CD4-positive, alpha-beta memory T cell (primary cell): ENCODE data around the gene CDK6. TPM values are rescaled to one million over a fixed set of nuclear protein-coding genes. Genes with fewer than 3 reads are reported as not detected.

Experiments used
- CTCF ChIA-PET: fragments of 350-600 bp; sonication (Branson Sonifier 250); formaldehyde crosslinking; loops from one replicate; lab custom pipeline; 2021; ENCODE audit warnings: inconsistent platforms; ENCODE audit not compliant: partially characterized antibody; lab: Charles Lee
- POLR2A ChIA-PET: fragments of 350-600 bp; sonication (Branson Sonifier 250); formaldehyde crosslinking; loops from one replicate; lab custom pipeline; 2021; ENCODE audit not compliant: partially characterized antibody; lab: Charles Lee
- DNase-seq, 5 donors: peaks; one replicate each; pipeline versions ENCODE4 v3.0.0 to v3.0.0-alpha.2; 2020 to 2022; ENCODE audit warnings: mixed read lengths in 1 of 5
- H3K27ac ChIP-seq: one replicate; pipeline ENCODE4 v1.7.0; 2013; ENCODE audit warnings: low read depth, low read length
- H3K27me3 ChIP-seq: 2 replicates; pipeline ENCODE4 v1.7.0; 2013; ENCODE audit warnings: mild to moderate bottlenecking, low read length, moderate library complexity; ENCODE audit not compliant: insufficient read depth
- H3K36me3 ChIP-seq: 2 replicates; pipeline ENCODE4 v1.7.0; 2013; ENCODE audit warnings: mild to moderate bottlenecking, low read length, moderate library complexity; ENCODE audit not compliant: insufficient read depth
- H3K4me1 ChIP-seq: 2 replicates; pipeline ENCODE4 v1.7.0; 2013; ENCODE audit warnings: mild to moderate bottlenecking, low read length, moderate library complexity; ENCODE audit not compliant: insufficient read depth
- H3K4me3 ChIP-seq, 2 donors: one replicate each; pipeline ENCODE4 v1.7.0; 2013; ENCODE audit warnings: low read length in 2 of 2, mild to moderate bottlenecking in 1 of 2
- H3K9me3 ChIP-seq, 2 donors: one replicate each; pipeline ENCODE4 v1.7.0; 2013; ENCODE audit warnings: low read length in 2 of 2, control low read depth in 1 of 2; ENCODE audit not compliant: control insufficient read depth in 1 of 2
- H3K27ac Mint-ChIP-seq, 7 donors: one replicate each; pipeline ENCODE4 v1.8.0; 2020 to 2021; ENCODE audit warnings: mixed read lengths in 7 of 7, mild to moderate bottlenecking in 6 of 7, inconsistent platforms in 3 of 7, moderate library complexity in 3 of 7
- H3K27me3 Mint-ChIP-seq, 2 donors: one replicate each; pipeline ENCODE4 v1.8.0; 2020 to 2021; ENCODE audit warnings: mixed read lengths in 2 of 2
- H3K36me3 Mint-ChIP-seq, 2 donors: one replicate each; pipeline ENCODE4 v1.8.0; 2020 to 2021; ENCODE audit warnings: mixed read lengths in 2 of 2, inconsistent platforms in 1 of 2, mild to moderate bottlenecking in 1 of 2
- H3K4me1 Mint-ChIP-seq, 4 donors: one replicate each; pipeline ENCODE4 v1.8.0; 2020 to 2021; ENCODE audit warnings: mixed read lengths in 4 of 4, mild to moderate bottlenecking in 1 of 4
- H3K4me3 Mint-ChIP-seq, 8 donors: one replicate each; pipeline ENCODE4 v1.8.0; 2020 to 2021; ENCODE audit warnings: mixed read lengths in 8 of 8, mild to moderate bottlenecking in 7 of 8, moderate library complexity in 6 of 8, inconsistent platforms in 3 of 8
- H3K9me3 Mint-ChIP-seq, 8 donors: one replicate each; pipeline ENCODE4 v1.8.0; 2020 to 2021; ENCODE audit warnings: mixed read lengths in 8 of 8, mild to moderate bottlenecking in 5 of 8, inconsistent platforms in 3 of 8, moderate library complexity in 1 of 8
- intact Hi-C: fragments of 100-400 bp; cut with micrococcal nuclease; formaldehyde crosslinking; loops from one replicate; pipeline ENCODE4 v1.15.1; 2023
- polyA plus RNA-seq, 2 donors: library from polyadenylated mRNA; unstranded; fragments of 300-500 nt; fragmentation: Illumina TruSeq; gene quantifications; one replicate each; pipeline ENCODE4 v1.2.3, GENCODE V29; 2021
- total RNA-seq, 2 experiments: library from RNA; stranded (reverse); gene quantifications; one replicate each; pipeline ENCODE4 v1.2.3, GENCODE V29; 2021

The CDK6 gene
- total and polyA plus RNA-seq, 4 experiments from 2014 or later: 18.4 to 23.6 (median 21.1) TPM

- Histone ChIP-seq H3K9me3 (no peaks in the 10 kb centered on the region), H3K27me3 (no peaks in the 10 kb centered on the region), H3K4me3 (no peak overlapping the region), H3K4me1 (no peaks in the 10 kb centered on the region), H3K27ac (no peak overlapping the region), H3K36me3 (no peaks in the 10 kb centered on the region)
- Mint-ChIP-seq H3K9me3 (no peaks in the 10 kb centered on the region), H3K36me3 (no peaks in the 10 kb centered on the region), H3K27me3 (peaks cover 5% of the 10 kb centered on the region in 2 donors), H3K4me1 (peaks cover 0 to 5% (median 4%) of the 10 kb centered on the region in 4 donors), H3K4me3 (no peak overlapping the region), H3K27ac (no peak overlapping the region)
- DNase-seq: no peak
- ChIA-PET CTCF (interaction anchor here (1.2 kb wide), 1 partner anchor 227 kb away, joined by 4 read pairs; no protein-coding TSS in a partner anchor), POLR2A (no interaction called here)
- intact Hi-C loops: no loop called here
These were observed 12.1 kb upstream of the CDK6 start for GRCh38 chr7:92848441-92848840.

DNA sequence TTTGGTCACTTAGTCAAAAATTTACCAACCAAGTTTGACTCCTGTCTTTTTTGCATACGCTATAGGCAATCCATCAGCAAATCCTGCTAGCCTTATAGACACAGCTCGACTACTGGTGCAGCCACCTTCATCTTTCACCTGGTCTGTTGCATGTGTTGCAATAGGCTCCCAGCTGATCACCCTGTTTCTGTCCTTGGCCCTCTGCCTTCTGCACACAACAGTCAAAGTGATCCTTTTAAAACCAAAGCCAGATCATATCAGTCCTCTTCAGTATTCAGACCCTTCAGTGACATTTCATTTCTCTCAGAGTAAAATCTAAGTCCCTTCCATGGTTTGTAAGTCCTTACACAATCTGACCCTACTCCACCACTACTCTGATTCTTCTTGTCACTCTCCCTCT, 10.9 kb upstream of the CDK6 start:
- no peaks in the 10 kb centered on the region for H3K9me3 ChIP-seq
- no peak for DNase-seq
- no peak overlapping the region for H3K4me3 ChIP-seq
- no peaks in the 10 kb centered on the region for H3K4me1 ChIP-seq
- H3K27me3 ChIP-seq: no peaks in the 10 kb centered on the region
- H3K27ac ChIP-seq: no peak overlapping the region
- peaks cover 5% of the 10 kb centered on the region in 2 donors for H3K27me3 Mint-ChIP-seq
- no peak overlapping the region for H3K27ac Mint-ChIP-seq
- intact Hi-C loops: no loop called here
- H3K36me3 Mint-ChIP-seq: no peaks in the 10 kb centered on the region
- H3K36me3 ChIP-seq: no peaks in the 10 kb centered on the region
- peaks cover 0 to 5% (median 4%) of the 10 kb centered on the region in 4 donors for H3K4me1 Mint-ChIP-seq
- CTCF ChIA-PET: no interaction called here
- H3K9me3 Mint-ChIP-seq: no peaks in the 10 kb centered on the region
- POLR2A ChIA-PET: no interaction called here
- H3K4me3 Mint-ChIP-seq: no peak overlapping the region

DNA sequence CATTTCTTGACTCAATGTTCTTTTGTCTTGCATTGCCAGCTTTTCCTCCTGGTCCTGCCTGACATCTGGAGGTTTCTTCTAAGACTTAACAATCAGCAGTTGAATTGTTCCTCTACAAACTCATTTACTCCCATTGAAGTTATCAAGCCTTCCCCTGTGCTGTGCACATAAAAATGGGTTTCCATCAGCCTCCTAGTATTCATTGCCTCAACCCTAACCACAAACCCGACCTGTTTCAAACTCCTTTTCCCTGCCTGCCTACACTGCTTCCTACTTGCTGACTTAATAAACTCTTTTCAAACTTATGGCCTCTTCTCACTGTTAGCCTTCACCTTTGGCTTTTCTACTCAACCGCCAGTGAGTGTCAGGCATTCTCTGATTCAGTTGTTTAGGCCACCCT, 9.4 kb upstream of the CDK6 start:
- Histone ChIP-seq H3K4me3 (no peak overlapping the region), H3K27ac (no peak overlapping the region), H3K36me3 (no peaks in the 10 kb centered on the region), H3K27me3 (no peaks in the 10 kb centered on the region), H3K9me3 (no peaks in the 10 kb centered on the region), H3K4me1 (no peaks in the 10 kb centered on the region)
- intact Hi-C loops: no loop called here
- CTCF ChIA-PET: no interaction called here
- no peak overlapping the region for H3K27ac Mint-ChIP-seq
- no peak overlapping the region for H3K4me3 Mint-ChIP-seq
- no peaks in the 10 kb centered on the region for H3K36me3 Mint-ChIP-seq
- peaks cover 0 to 5% (median 4%) of the 10 kb centered on the region in 4 donors for H3K4me1 Mint-ChIP-seq
- DNase-seq: no peak
- POLR2A ChIA-PET: interaction anchor here (1.2 kb wide), 1 partner anchor 10 kb away, joined by 3 read pairs; the partner anchor contains the start of gene CDK6
- peaks cover 5% of the 10 kb centered on the region in 2 donors for H3K27me3 Mint-ChIP-seq
- no peaks in the 10 kb centered on the region for H3K9me3 Mint-ChIP-seq

GRCh38 chr7:92843781-92844180, 7.4 kb upstream of the CDK6 start:
- H3K4me1 Mint-ChIP-seq: peaks cover 0 to under 1% (median 0%) of the 10 kb centered on the region in 4 donors
- H3K27ac Mint-ChIP-seq: no peak overlapping the region
- H3K9me3 Mint-ChIP-seq: no peaks in the 10 kb centered on the region
- ChIA-PET POLR2A (no interaction called here), CTCF (interaction anchor here (1.2 kb wide), 1 partner anchor 10 kb away, joined by 4 read pairs; no protein-coding TSS in a partner anchor)
- intact Hi-C loops: no loop called here
- Histone ChIP-seq H3K4me1 (no peaks in the 10 kb centered on the region), H3K9me3 (no peaks in the 10 kb centered on the region), H3K27me3 (no peaks in the 10 kb centered on the region), H3K27ac (no peak overlapping the region), H3K4me3 (no peak overlapping the region), H3K36me3 (no peaks in the 10 kb centered on the region)
- no peaks in the 10 kb centered on the region for H3K27me3 Mint-ChIP-seq
- H3K36me3 Mint-ChIP-seq: no peaks in the 10 kb centered on the region
- no peak overlapping the region for H3K4me3 Mint-ChIP-seq
- DNase-seq: no peak

- DNase-seq: no peak
- H3K27me3 Mint-ChIP-seq: no peaks in the 10 kb centered on the region
- Histone ChIP-seq H3K9me3 (no peaks in the 10 kb centered on the region), H3K4me1 (no peaks in the 10 kb centered on the region), H3K27ac (no peak overlapping the region), H3K27me3 (no peaks in the 10 kb centered on the region), H3K4me3 (no peak overlapping the region), H3K36me3 (no peaks in the 10 kb centered on the region)
- no peaks in the 10 kb centered on the region for H3K36me3 Mint-ChIP-seq
- POLR2A ChIA-PET: no interaction called here
- H3K4me3 Mint-ChIP-seq: no peak overlapping the region
- H3K27ac Mint-ChIP-seq: no peak overlapping the region
- intact Hi-C loops: no loop called here
- peaks cover 0 to 2% (median 0%) of the 10 kb centered on the region in 4 donors for H3K4me1 Mint-ChIP-seq
- CTCF ChIA-PET: interaction anchor here (1.1 to 1.2 kb wide), 2 partner anchors 10 kb away, joined by 4 to 5 read pairs; no protein-coding TSS in a partner anchor
- H3K9me3 Mint-ChIP-seq: no peaks in the 10 kb centered on the region
These were observed 6.8 kb upstream of the CDK6 start for GRCh38 chr7:92843034-92843760.

DNA sequence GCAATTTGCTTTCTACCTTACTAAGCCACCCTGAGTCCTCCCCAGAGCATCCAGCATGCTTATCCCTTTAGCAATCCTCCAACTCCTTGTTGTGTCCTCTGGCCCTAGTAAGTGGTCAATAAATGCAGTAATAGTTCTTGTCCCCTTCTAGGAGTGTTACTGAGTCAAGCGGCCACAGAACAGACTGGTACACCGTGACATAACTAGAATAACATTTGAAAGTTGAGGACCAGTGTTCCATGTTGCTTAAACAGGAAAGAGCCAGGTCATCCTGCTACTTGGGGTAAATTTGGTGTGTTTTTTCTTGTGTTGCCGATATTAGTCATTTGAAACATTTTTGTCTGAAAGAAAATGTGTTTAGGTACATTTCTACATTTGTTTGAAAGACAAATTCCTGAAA, 4.8 kb upstream of the CDK6 start:
- Histone ChIP-seq H3K4me1 (no peaks in the 10 kb centered on the region), H3K36me3 (no peaks in the 10 kb centered on the region), H3K27ac (no peak overlapping the region), H3K27me3 (no peaks in the 10 kb centered on the region), H3K9me3 (no peaks in the 10 kb centered on the region), H3K4me3 (no peak overlapping the region)
- no peak overlapping the region for H3K27ac Mint-ChIP-seq
- ChIA-PET CTCF (no interaction called here), POLR2A (no interaction called here)
- peaks cover 0 to 4% of the 10 kb centered on the region in 2 donors for H3K36me3 Mint-ChIP-seq
- no peak for DNase-seq
- H3K4me1 Mint-ChIP-seq: peaks cover 5 to 8% (median 8%) of the 10 kb centered on the region in 4 donors
- no peaks in the 10 kb centered on the region for H3K27me3 Mint-ChIP-seq
- peaks cover 0 to 2% (median 0%) of the 10 kb centered on the region in 8 donors for H3K9me3 Mint-ChIP-seq
- intact Hi-C loops: no loop called here
- H3K4me3 Mint-ChIP-seq: no peak overlapping the region

GRCh38 chr7:92840316-92840715, 3.9 kb upstream of the CDK6 start:
- H3K9me3 Mint-ChIP-seq: peaks cover 0 to 2% (median 0%) of the 10 kb centered on the region in 8 donors
- H3K36me3 Mint-ChIP-seq: peaks cover 0 to 10% of the 10 kb centered on the region in 2 donors
- DNase-seq: no peak
- peaks cover 5 to 15% (median 11%) of the 10 kb centered on the region in 4 donors for H3K4me1 Mint-ChIP-seq
- H3K27ac Mint-ChIP-seq: no peak overlapping the region
- Histone ChIP-seq H3K36me3 (no peaks in the 10 kb centered on the region), H3K27ac (no peak overlapping the region), H3K9me3 (no peaks in the 10 kb centered on the region), H3K4me1 (no peaks in the 10 kb centered on the region), H3K4me3 (no peak overlapping the region), H3K27me3 (no peaks in the 10 kb centered on the region)
- ChIA-PET CTCF (no interaction called here), POLR2A (interaction anchor here (1.0 kb wide), 2 partner anchors 9 to 312 kb away, joined by 3 to 4 read pairs; partner anchors contain the start of genes PEX1 and RBM48)
- H3K27me3 Mint-ChIP-seq: no peaks in the 10 kb centered on the region
- intact Hi-C loops: no loop called here
- H3K4me3 Mint-ChIP-seq: no peak overlapping the region
